Right lobe of liver (tissue), 6 donors: ENCODE measurements around the gene PKP4. TPM values are rescaled to one million over a fixed set of nuclear protein-coding genes. Genes with fewer than 3 reads are reported as not detected.

ENCODE experiments used
- ATAC-seq, 4 donors: fragments of 200-7000 bp; cut with Tn5 transposase; one replicate each; pipeline ENCODE4 v1.9.1; 2020; ENCODE audit warnings: mild to moderate bottlenecking in 4 of 4, moderate library complexity in 4 of 4
- DNase-seq, 3 donors: peaks; one replicate each; pipeline ENCODE4 v3.0.0-alpha.2; 2020
- H3K27ac ChIP-seq, 3 donors: fragments of 200-600 bp; one replicate each; pipeline ENCODE4 v1.8.0; 2022
- H3K27me3 ChIP-seq, 2 donors: fragments of 200-600 bp; one replicate each; pipeline ENCODE4 v1.8.0; 2022
- H3K36me3 ChIP-seq, 4 donors: fragments of 200-600 bp; sonication (generic) in 1 of 4; one replicate each; pipeline versions ENCODE4 v1.5.1 to v1.8.0; 2017 to 2022; ENCODE audit warnings: control low read depth in 1 of 4
- H3K4me1 ChIP-seq, 4 donors: fragments of 200-600 bp; sonication (generic) in 1 of 4; one replicate each; pipeline versions ENCODE4 v1.5.1 to v1.8.0; 2017 to 2022; ENCODE audit warnings: control low read depth in 1 of 4
- H3K4me3 ChIP-seq, 3 donors: fragments of 200-600 bp; one replicate each; pipeline ENCODE4 v1.8.0; 2022
- H3K9me3 ChIP-seq, 4 donors: fragments of 200-600 bp; sonication (generic) in 1 of 4; one replicate each; pipeline versions ENCODE4 v1.5.1 to v1.8.0; 2017 to 2022; ENCODE audit warnings: control low read depth in 1 of 4
- POLR2A ChIP-seq: fragments of 450-650 bp; IDR thresholded peaks from one replicate; pipeline ENCODE4 v1.6.1; 2017; ENCODE audit warnings: antibody characterized with exemption, mild to moderate bottlenecking
- WGBS: methylation state at CpG from one replicate; pipeline ENCODE4 v1.1.6; 2018; ENCODE audit warnings: low coverage, low lambda C conversion rate; ENCODE audit not compliant: insufficient coverage; ENCODE audit errors: missing lambda C conversion rate; 5-methylcytosine and 5-hydroxymethylcytosine counted together
- intact Hi-C, 2 donors: fragments of 100-400 bp; cut with DNase I; formaldehyde crosslinking; loops; one replicate each; pipeline versions ENCODE4 v1.11.2 to v1.14.1; 2022
- total RNA-seq, 6 experiments: library from RNA; depleted of rRNA in 2 of 6; stranded (reverse); fragments of >200 nt in 2 of 6; fragmentation: NEBNext Ultra II Directional in 3 of 6; extraction: Animal tissue kit (Norgen Biotek cat#: 25700) in 3 of 6; gene quantifications; one replicate each; pipeline versions ENCODE4 v1.1.0 to v1.2.4, GENCODE V29; 2016 to 2023
- TF ChIP-seq, protein P1 (sequence below), 4 donors: fragments of 200-600 bp in 3 of 4; fragments of 450-650 bp in 1 of 4; IDR thresholded peaks; one replicate each; pipeline versions ENCODE4 v1.5.1 to v1.8.0; 2016 to 2022; ENCODE audit warnings: antibody characterized with exemption in 4 of 4, mild to moderate bottlenecking in 2 of 4
- donor health status: DM: no; HTN: yes; CAD: no.
- donor health status: DM: no; HTN: no; CAD: no.
- donor health status: DM: no; HTN: no; CAD: no.
- donor health status: DM: no; HTN: yes; CAD: no.
- donor health status: DM: no; HTN: yes; CAD: no.

Gene PKP4
- total RNA-seq, 6 experiments from 2014 or later, result 27.2 to 41.6 (median 33.2) TPM

DNA sequence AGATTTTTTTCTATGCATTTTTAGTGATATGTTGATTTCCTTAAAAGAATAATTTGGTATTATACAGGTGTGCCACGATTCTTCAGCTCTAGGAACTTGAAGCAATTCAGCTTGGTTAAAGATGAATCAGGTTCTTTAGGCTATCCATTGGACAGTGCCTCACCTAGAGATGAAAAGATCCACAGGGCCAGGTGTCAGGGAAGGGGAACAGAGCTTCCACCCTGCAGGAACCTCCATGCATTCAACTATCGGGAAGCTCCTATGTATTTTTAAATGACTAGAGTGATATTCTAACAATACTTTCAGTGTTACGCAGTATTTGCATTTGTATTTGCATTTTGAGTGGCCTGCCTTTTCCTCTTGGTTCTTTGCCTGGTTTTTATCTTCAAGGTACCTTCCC lies 40.2 kb downstream of the PKP4 start:
- no peaks in the 10 kb centered on the region for H3K36me3 ChIP-seq
- DNase-seq (no peak), ATAC-seq (peak in 3 of 4 donors; percentile 23 to 37 (median 29))
- peaks cover 0 to 34% (median 5%) of the 10 kb centered on the region in 4 donors for H3K4me1 ChIP-seq
- WGBS, result 56% methylated on average over 3 of the region's 3 CpGs
- no peak overlapping the region for H3K27ac ChIP-seq
- no peaks in the 10 kb centered on the region for H3K27me3 ChIP-seq
- no peak for TF ChIP-seq POLR2A
- TF ChIP-seq, protein P1, sequence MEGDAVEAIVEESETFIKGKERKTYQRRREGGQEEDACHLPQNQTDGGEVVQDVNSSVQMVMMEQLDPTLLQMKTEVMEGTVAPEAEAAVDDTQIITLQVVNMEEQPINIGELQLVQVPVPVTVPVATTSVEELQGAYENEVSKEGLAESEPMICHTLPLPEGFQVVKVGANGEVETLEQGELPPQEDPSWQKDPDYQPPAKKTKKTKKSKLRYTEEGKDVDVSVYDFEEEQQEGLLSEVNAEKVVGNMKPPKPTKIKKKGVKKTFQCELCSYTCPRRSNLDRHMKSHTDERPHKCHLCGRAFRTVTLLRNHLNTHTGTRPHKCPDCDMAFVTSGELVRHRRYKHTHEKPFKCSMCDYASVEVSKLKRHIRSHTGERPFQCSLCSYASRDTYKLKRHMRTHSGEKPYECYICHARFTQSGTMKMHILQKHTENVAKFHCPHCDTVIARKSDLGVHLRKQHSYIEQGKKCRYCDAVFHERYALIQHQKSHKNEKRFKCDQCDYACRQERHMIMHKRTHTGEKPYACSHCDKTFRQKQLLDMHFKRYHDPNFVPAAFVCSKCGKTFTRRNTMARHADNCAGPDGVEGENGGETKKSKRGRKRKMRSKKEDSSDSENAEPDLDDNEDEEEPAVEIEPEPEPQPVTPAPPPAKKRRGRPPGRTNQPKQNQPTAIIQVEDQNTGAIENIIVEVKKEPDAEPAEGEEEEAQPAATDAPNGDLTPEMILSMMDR (IDR thresholded peaks at IDR 0.05), result no peak
- H3K9me3 ChIP-seq, result no peaks in the 10 kb centered on the region
- intact Hi-C loops, result no loop called here
- H3K4me3 ChIP-seq, result no peak overlapping the region

DNA sequence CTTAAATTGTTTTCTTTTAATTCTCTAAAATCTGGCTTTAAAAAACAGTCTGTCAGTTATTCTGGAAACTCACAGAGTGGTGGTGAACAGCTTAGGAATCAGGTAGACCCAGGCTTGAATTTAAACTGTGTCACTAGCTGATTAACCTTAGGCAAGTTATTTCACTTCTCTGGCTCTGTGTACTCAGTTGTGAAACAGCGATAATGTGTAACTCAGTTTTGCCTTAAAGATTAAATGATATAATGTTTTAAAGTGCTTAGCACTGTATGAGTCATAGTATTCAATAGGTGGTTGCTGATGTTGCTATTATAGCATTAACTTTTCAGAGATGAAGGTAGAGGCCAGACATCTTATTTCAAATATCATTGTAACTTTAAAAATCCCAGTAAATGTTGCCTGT lies 40.7 kb downstream of the PKP4 start:
- H3K4me1 ChIP-seq, result peaks cover 0 to 39% (median 6%) of the 10 kb centered on the region in 4 donors
- no peak overlapping the region for H3K27ac ChIP-seq
- no peak overlapping the region for H3K4me3 ChIP-seq
- peak; percentile 78 to 89 (median 86) for ATAC-seq
- H3K9me3 ChIP-seq, result no peaks in the 10 kb centered on the region
- 32% methylated on average over 1 of the region's 1 CpG for WGBS
- H3K36me3 ChIP-seq, result no peaks in the 10 kb centered on the region
- no peak for TF ChIP-seq POLR2A
- TF ChIP-seq, protein P1 (IDR thresholded peaks at IDR 0.05), result no peak
- intact Hi-C loops, result no loop called here
- H3K27me3 ChIP-seq, result no peaks in the 10 kb centered on the region
- DNase-seq, result no peak

DNA sequence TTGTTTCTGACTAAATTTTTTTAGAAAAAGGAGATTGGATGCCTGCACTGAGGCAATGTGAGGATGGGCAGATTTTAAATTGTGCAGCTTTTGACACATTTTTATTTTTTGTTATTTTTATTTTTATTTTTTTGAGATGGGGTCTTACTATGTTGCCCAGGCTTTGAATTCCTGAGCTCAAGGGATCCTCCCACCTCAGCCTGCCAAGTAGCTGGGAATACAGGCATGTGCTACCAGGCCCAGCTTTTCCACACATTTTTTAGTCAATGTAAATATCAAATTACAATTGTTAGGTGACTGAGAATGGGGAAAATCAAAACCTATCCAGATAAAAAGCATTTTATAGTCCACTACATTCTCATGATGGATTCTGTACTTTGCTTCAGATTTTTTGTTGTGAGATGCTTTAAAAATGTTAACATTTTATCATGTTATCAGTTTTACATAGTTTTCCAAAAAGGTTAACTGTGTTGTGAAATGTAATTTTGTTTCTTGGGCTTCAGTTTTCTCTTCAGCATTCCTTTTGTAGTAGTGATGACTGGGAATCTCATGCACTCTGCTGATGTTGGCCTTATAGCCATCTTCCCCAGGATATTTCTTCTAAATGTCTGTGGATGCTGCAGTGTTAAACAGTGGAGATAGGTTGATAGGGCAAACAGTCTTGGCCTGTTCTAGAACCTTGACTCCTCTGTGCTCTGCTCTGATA lies 41.4 kb downstream of the PKP4 start:
- ATAC-seq, result no peak
- intact Hi-C loops, result no loop called here
- TF ChIP-seq, protein P1 (IDR thresholded peaks at IDR 0.05), result no peak
- no peak for TF ChIP-seq POLR2A
- H3K27ac ChIP-seq, result no peak overlapping the region
- H3K9me3 ChIP-seq, result no peaks in the 10 kb centered on the region
- H3K27me3 ChIP-seq, result no peaks in the 10 kb centered on the region
- no peak overlapping the region for H3K4me3 ChIP-seq
- no peak for DNase-seq
- peaks cover 0 to 41% (median 6%) of the 10 kb centered on the region in 4 donors for H3K4me1 ChIP-seq
- no peaks in the 10 kb centered on the region for H3K36me3 ChIP-seq

DNA sequence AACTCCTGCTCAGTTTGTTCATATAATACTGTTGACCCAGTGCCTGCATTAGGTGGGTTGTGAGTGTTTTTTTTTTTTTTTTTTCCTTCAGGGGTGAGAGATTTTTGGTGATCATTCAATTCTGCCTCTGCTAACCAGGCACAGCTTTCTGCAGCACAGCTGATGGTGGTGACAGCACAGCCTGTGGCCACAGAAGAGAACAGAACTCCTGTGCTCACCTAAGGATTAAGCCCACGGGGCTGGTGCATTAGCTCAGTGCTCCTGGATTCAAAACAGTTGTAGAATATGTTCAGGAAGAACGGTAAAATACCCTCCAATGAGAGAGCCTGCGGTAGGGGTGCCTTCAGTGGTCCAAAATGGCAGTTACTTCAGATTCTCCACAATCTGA lies 42.0 kb downstream of the PKP4 start:
- intact Hi-C loops, result no loop called here
- Histone ChIP-seq H3K36me3 (no peaks in the 10 kb centered on the region), H3K4me1 (peaks cover 0 to 43% (median 6%) of the 10 kb centered on the region in 4 donors), H3K9me3 (no peaks in the 10 kb centered on the region), H3K4me3 (no peak overlapping the region), H3K27me3 (no peaks in the 10 kb centered on the region), H3K27ac (no peak overlapping the region)
- no peak for DNase-seq
- no peak for ATAC-seq
- TF ChIP-seq POLR2A, result no peak
- TF ChIP-seq, protein P1 (IDR thresholded peaks at IDR 0.05), result no peak
- 100% methylated on average over 2 of the region's 3 CpGs for WGBS
